ENCODE data around the gene CD9. TPM values are rescaled to one million over a fixed set of nuclear protein-coding genes. Genes with fewer than 3 reads are reported as not detected.
"Not testable (repeated sequence)": the region's sequence is repeated elsewhere in the genome, so short reads cannot be mapped to it uniquely, and the experiment has no call there.

The CD9 gene
- total and polyA plus RNA-seq, 2 experiments from 2014 or later, result 14.7 to 15.8 TPM

- Histone ChIP-seq H3K36me3 (no peaks in the 10 kb centered on the region), H3K4me1 (ENCODE audit: low read depth) (peaks cover 11% of the 10 kb centered on the region), H3K27ac (no peak overlapping the region), H3K9me3 (ENCODE audit: low read depth) (no peaks in the 10 kb centered on the region), H3K27me3 (no peaks in the 10 kb centered on the region), H3K4me3 (no peak overlapping the region)
- TF ChIP-seq, protein P1, sequence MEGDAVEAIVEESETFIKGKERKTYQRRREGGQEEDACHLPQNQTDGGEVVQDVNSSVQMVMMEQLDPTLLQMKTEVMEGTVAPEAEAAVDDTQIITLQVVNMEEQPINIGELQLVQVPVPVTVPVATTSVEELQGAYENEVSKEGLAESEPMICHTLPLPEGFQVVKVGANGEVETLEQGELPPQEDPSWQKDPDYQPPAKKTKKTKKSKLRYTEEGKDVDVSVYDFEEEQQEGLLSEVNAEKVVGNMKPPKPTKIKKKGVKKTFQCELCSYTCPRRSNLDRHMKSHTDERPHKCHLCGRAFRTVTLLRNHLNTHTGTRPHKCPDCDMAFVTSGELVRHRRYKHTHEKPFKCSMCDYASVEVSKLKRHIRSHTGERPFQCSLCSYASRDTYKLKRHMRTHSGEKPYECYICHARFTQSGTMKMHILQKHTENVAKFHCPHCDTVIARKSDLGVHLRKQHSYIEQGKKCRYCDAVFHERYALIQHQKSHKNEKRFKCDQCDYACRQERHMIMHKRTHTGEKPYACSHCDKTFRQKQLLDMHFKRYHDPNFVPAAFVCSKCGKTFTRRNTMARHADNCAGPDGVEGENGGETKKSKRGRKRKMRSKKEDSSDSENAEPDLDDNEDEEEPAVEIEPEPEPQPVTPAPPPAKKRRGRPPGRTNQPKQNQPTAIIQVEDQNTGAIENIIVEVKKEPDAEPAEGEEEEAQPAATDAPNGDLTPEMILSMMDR (IDR thresholded peaks at IDR 0.05; ENCODE audit: low read depth, low read length), result no peak
- peak in 1 of 2 donors; percentile 84 for DNase-seq (ENCODE audit: low read depth in 1 of 2, low spot score in 1 of 2)
Measured at GRCh38 chr12:6182279-6182898, 17.8 kb upstream of the CD9 start.

DNA sequence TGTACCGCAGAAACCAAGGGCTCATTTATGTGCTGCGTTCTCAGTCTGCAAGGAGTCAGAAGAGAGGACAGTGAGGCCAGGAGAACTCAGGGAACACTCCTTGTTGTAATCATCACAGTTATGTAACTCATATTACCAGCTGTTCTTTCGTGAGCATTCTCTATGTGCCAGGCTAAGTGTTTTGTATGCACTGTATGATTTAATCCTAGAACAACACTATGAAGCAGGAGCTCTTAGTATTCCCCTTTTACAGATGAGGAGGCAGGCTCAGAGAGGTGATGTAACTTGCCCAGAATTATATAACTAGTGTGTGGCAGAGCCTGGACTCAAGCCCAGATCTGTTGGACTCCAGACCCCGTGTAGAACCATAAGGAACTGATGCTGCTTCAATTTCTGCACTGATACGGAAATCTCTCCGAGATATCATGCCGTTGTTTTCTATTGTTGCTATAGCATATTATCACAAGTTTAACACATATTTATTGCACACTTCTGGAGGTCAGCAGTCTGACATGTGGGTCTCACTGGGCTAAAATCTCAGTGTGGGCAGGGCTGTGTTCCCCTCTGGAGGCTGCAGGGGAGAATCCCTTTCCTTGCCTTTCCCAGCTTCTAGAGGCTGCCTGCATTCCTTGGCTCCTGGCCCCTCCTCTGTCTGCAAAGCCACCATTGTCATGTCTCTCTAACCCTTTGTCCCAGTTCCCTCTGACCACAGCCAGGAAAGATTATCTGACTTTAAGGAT, 16.3 kb upstream of the CD9 start:
- Histone ChIP-seq H3K27me3 (no peaks in the 10 kb centered on the region), H3K36me3 (no peaks in the 10 kb centered on the region), H3K27ac (no peak overlapping the region), H3K4me3 (no peak overlapping the region), H3K4me1 (ENCODE audit: low read depth) (peaks cover 11% of the 10 kb centered on the region), H3K9me3 (ENCODE audit: low read depth) (no peaks in the 10 kb centered on the region)
- peak in 1 of 2 donors; percentile 78 for DNase-seq (ENCODE audit: low read depth in 1 of 2, low spot score in 1 of 2)
- TF ChIP-seq, protein P1 (IDR thresholded peaks at IDR 0.05; ENCODE audit: low read depth, low read length), result no peak

GRCh38 chr12:6185961-6186827, 14.0 kb upstream of the CD9 start:
- DNase-seq (ENCODE audit: low read depth in 1 of 2, low spot score in 1 of 2), result no peak
- H3K4me1 ChIP-seq (ENCODE audit: low read depth), result peaks cover 5% of the 10 kb centered on the region
- no peaks in the 10 kb centered on the region for H3K9me3 ChIP-seq (ENCODE audit: low read depth)
- H3K4me3 ChIP-seq, result no peak overlapping the region
- TF ChIP-seq, protein P1 (IDR thresholded peaks at IDR 0.05; ENCODE audit: low read depth, low read length), result no peak
- no peaks in the 10 kb centered on the region for H3K36me3 ChIP-seq
- H3K27ac ChIP-seq, result no peak overlapping the region
- H3K27me3 ChIP-seq, result no peaks in the 10 kb centered on the region

GRCh38 chr12:6187948-6188793, 12.0 kb upstream of the CD9 start:
- H3K36me3 ChIP-seq, result no peaks in the 10 kb centered on the region
- no peaks in the 10 kb centered on the region for H3K27me3 ChIP-seq
- H3K4me3 ChIP-seq, result no peak overlapping the region
- H3K4me1 ChIP-seq (ENCODE audit: low read depth), result no peaks in the 10 kb centered on the region
- H3K9me3 ChIP-seq (ENCODE audit: low read depth), result no peaks in the 10 kb centered on the region
- TF ChIP-seq, protein P1 (IDR thresholded peaks at IDR 0.05; ENCODE audit: low read depth, low read length), result no peak
- DNase-seq (ENCODE audit: low read depth in 1 of 2, low spot score in 1 of 2), result no peak
- no peak overlapping the region for H3K27ac ChIP-seq

DNA sequence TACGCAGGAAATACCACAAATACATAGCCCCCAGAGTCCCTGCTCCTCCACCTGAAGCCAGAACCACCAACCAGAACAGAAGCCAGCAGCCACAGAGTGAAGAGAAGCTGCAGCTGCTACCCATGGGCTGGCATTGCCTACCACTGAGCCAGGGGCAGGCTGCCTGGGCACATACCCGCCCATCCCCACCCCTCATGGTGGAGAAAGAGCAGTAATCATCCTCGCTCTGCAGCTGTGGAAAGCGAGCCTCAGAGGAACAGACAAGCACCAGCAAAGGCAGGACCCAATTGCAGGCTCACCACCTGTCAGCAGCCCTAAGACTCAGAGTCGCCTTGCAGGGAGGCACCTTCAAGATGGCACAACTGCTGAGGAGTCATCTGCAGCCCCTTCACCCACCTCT, 11.2 kb upstream of the CD9 start:
- Histone ChIP-seq H3K36me3 (no peaks in the 10 kb centered on the region), H3K27me3 (no peaks in the 10 kb centered on the region), H3K27ac (no peak overlapping the region), H3K4me3 (no peak overlapping the region), H3K9me3 (ENCODE audit: low read depth) (no peaks in the 10 kb centered on the region), H3K4me1 (ENCODE audit: low read depth) (no peaks in the 10 kb centered on the region)
- TF ChIP-seq, protein P1 (IDR thresholded peaks at IDR 0.05; ENCODE audit: low read depth, low read length), result no peak
- no peak for DNase-seq (ENCODE audit: low read depth in 1 of 2, low spot score in 1 of 2)

DNA sequence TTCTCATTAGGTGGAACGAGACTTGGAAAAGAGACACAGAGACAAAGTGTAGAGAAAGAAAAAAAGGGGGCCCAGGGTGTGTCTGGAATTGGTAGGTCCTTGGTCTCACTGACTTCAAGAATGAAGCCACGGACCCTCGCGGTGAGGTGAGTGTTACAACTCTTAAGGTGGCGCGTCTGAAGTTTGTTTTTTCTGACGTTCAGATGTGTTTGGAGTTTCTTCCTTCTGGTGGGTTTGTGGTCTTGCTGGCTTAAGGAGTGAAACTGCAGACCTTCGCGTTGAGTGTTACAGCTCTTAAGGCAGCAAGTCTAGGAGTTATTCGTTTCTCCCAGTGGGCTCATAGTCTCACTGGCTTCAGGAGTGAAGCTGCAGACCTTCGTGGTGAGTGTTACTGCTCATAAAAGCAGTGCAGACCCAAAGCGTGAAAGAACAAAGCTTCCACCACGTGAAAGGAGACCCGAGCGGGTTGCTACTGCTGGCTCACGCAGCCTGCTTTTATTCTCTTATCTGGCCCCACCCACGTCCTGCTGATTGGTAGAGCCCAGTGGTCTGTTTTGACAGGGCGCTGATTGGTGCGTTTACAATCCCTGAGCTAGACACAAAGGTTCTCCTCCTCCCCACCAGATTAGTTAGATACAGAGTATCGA, 10.1 kb upstream of the CD9 start:
- H3K27me3 ChIP-seq; H3K4me1 ChIP-seq (ENCODE audit: low read depth); H3K4me3 ChIP-seq; H3K27ac ChIP-seq; H3K9me3 ChIP-seq (ENCODE audit: low read depth); H3K36me3 ChIP-seq; DNase-seq (ENCODE audit: low read depth in 1 of 2, low spot score in 1 of 2): not testable (repeated sequence)

- H3K27me3 ChIP-seq; H3K9me3 ChIP-seq (ENCODE audit: low read depth); H3K4me3 ChIP-seq; H3K36me3 ChIP-seq; H3K27ac ChIP-seq; H3K4me1 ChIP-seq (ENCODE audit: low read depth); DNase-seq (ENCODE audit: low read depth in 1 of 2, low spot score in 1 of 2): not testable (repeated sequence)
Measured at GRCh38 chr12:6190767-6191530, 9.3 kb upstream of the CD9 start.

All from cardiac muscle cell (in vitro differentiated cells and primary cell).